SU-DHL-6 (cell line): Measurements from ENCODE around the gene RPL10A.

Source experiments
- H2AFZ ChIP-seq: fragments of 200-600 bp; sonication (generic); 2 replicates; pipeline ENCODE4 v1.6.1; 2014; ENCODE audit warnings: low read depth, mild to moderate bottlenecking, moderate library complexity, mixed read lengths, antibody characterized with exemption, low read length; ENCODE audit not compliant: severe bottlenecking
- H3F3A ChIP-seq: fragments of 200-600 bp; shearing (Covaris generic); 2 replicates; pipeline ENCODE4 v1.6.0; 2016; ENCODE audit warnings: antibody characterized with exemption, mild to moderate bottlenecking; ENCODE audit not compliant: insufficient read depth
- H3K27ac ChIP-seq: fragments of 200-600 bp; sonication (generic); 2 replicates; pipeline ENCODE4 v1.5.1; 2016; ENCODE audit warnings: low read depth, mild to moderate bottlenecking, low read length, moderate library complexity, mixed read lengths
- H3K27me3 ChIP-seq: fragments of 200-600 bp; sonication (generic), shearing (Covaris generic); 2 replicates; pipeline ENCODE4 v1.6.0; 2014; ENCODE audit warnings: mild to moderate bottlenecking, low read length
- H3K36me3 ChIP-seq: fragments of 200-600 bp; sonication (generic); 2 replicates; pipeline ENCODE4 v1.6.1; 2014; ENCODE audit warnings: mild to moderate bottlenecking, low read length, mixed read lengths
- H3K4me2 ChIP-seq: fragments of 300-600, 200-600 bp; shearing (Covaris generic), sonication (generic); 2 replicates; pipeline ENCODE4 v1.6.0; 2014; ENCODE audit warnings: low read length, low read depth, mild to moderate bottlenecking; ENCODE audit not compliant: poor library complexity, severe bottlenecking
- H3K4me3 ChIP-seq: fragments of 200-600 bp; sonication (generic); 2 replicates; pipeline ENCODE4 v1.5.1; 2014; ENCODE audit warnings: antibody characterized with exemption, low read length, mild to moderate bottlenecking, mixed read lengths; ENCODE audit not compliant: insufficient read depth, poor library complexity, severe bottlenecking
- H3K79me2 ChIP-seq: fragments of 200-600 bp; sonication (generic); 2 replicates; pipeline ENCODE4 v1.6.1; 2014; ENCODE audit warnings: mild to moderate bottlenecking, low read length, moderate library complexity; ENCODE audit not compliant: insufficient read depth
- H3K9ac ChIP-seq: fragments of 200-600 bp; sonication (generic); 2 replicates; pipeline ENCODE4 v1.7.0; 2014; ENCODE audit warnings: mild to moderate bottlenecking, low read length
- H3K9me2 ChIP-seq: fragments of 200-600 bp; sonication (generic); replicated peaks from 2 replicates; pipeline ENCODE4 v1.6.1; 2014; ENCODE audit warnings: low read length; ENCODE audit not compliant: insufficient read depth
- H3K9me3 ChIP-seq: fragments of 200-600 bp; sonication (generic); 2 replicates; pipeline ENCODE4 v1.6.1; 2014; ENCODE audit warnings: low read length, mixed read lengths; ENCODE audit not compliant: insufficient read depth
- H4K20me1 ChIP-seq: fragments of 200-600 bp; sonication (generic); 2 replicates; pipeline ENCODE4 v1.6.1; 2014; ENCODE audit warnings: low read depth, mild to moderate bottlenecking, antibody characterized with exemption, low read length, moderate library complexity, mixed read lengths
- EZH2phosphoT487 ChIP-seq: fragments of 200-600 bp; sonication (generic), shearing (Covaris generic); conservative IDR thresholded peaks from 2 replicates; pipeline ENCODE4 v1.6.1; 2018; ENCODE audit warnings: mild to moderate bottlenecking, antibody characterized with exemption, low read length, moderate library complexity, mixed read lengths
- TF ChIP-seq, protein P1 (sequence below): fragments of 200-600 bp; sonication (generic); IDR thresholded peaks from one replicate; pipeline ENCODE4 v1.5.1; 2017; ENCODE audit warnings: antibody characterized with exemption, mild to moderate bottlenecking, low read length, moderate library complexity; ENCODE audit not compliant: insufficient read depth, poor library complexity, severe bottlenecking

Gene RPL10A

DNA sequence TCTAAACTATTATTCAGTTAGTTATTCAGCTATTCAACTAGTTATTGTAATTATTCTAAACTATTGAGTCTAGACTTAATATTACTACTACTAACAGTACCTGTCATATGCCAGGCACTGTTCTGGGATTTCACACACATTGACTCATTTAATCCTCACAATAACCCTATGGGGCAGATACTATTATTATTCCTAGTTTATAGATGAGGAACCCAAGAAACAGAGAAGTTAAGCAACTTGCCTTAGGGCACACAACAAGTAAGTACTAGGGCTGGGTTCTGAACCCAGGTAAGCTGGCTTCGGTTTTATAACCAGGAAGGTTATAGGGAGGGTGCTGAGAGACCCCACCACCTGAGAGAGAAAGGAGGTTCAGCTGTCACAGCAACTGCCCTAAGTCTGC, 20.9 kb downstream of the RPL10A start:
- H4K20me1 ChIP-seq, result no peaks in the 10 kb centered on the region
- no peaks in the 10 kb centered on the region for H3K79me2 ChIP-seq
- H3K27me3 ChIP-seq, result no peaks in the 10 kb centered on the region
- H3K4me2 ChIP-seq, result no peak overlapping the region
- H2AFZ ChIP-seq, result no peak overlapping the region
- H3K9ac ChIP-seq, result no peak overlapping the region
- H3K36me3 ChIP-seq, result no peaks in the 10 kb centered on the region
- no peaks in the 10 kb centered on the region for H3K9me3 ChIP-seq
- no peak overlapping the region for H3K27ac ChIP-seq
- no peak overlapping the region for H3K4me3 ChIP-seq
- no peaks in the 10 kb centered on the region for H3F3A ChIP-seq
- H3K9me2 ChIP-seq, result no peaks in the 10 kb centered on the region
- TF ChIP-seq, protein P1, sequence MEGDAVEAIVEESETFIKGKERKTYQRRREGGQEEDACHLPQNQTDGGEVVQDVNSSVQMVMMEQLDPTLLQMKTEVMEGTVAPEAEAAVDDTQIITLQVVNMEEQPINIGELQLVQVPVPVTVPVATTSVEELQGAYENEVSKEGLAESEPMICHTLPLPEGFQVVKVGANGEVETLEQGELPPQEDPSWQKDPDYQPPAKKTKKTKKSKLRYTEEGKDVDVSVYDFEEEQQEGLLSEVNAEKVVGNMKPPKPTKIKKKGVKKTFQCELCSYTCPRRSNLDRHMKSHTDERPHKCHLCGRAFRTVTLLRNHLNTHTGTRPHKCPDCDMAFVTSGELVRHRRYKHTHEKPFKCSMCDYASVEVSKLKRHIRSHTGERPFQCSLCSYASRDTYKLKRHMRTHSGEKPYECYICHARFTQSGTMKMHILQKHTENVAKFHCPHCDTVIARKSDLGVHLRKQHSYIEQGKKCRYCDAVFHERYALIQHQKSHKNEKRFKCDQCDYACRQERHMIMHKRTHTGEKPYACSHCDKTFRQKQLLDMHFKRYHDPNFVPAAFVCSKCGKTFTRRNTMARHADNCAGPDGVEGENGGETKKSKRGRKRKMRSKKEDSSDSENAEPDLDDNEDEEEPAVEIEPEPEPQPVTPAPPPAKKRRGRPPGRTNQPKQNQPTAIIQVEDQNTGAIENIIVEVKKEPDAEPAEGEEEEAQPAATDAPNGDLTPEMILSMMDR, result no peak
- no peak for TF ChIP-seq EZH2phosphoT487

DNA sequence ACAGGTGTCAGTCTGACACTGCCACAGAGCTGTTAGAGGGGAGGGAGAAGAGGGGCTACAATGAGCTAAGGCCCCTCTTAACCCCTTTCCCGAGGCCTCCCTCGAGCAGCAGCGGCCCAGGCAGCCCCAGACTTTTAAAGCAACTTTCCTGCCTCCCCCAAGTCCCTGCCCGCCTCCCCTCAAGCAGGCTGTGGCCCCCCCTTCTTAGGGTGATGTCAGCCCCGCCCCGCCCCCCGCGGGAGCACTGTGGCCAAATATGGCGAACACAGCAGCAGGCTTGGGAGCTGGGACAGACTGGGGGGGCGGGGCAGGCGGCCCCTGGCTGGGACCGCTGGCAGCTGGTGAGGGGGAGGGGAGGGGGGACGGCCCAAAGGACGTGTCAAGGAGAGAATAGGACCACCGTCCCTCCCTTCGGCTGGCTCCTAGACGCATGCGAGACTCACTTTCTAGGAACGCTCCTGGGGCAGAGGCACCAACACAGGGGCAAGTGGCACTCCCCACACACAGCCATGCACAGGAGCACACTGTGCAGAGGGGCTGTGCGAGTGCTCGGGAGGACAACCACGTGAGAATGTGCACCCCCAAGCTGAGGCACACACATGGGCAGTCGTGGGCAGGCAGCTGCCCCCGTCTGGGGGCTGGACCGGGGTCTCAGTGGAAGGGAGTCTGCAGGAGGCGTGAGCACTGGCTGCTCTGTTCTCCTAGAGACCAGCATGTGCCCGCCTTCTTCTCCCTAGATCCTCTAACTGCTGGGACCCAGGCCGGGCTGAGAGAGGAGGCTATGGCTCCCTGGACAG, 22.0 kb downstream of the RPL10A start:
- no peaks in the 10 kb centered on the region for H3K9me2 ChIP-seq
- H3K9ac ChIP-seq, result no peak overlapping the region
- TF ChIP-seq, protein P1, result no peak
- no peak for TF ChIP-seq EZH2phosphoT487
- no peak overlapping the region for H3K4me3 ChIP-seq
- H3K4me2 ChIP-seq, result no peak overlapping the region
- H4K20me1 ChIP-seq, result no peaks in the 10 kb centered on the region
- H3F3A ChIP-seq, result no peaks in the 10 kb centered on the region
- H3K27me3 ChIP-seq, result no peaks in the 10 kb centered on the region
- H2AFZ ChIP-seq, result no peak overlapping the region
- no peaks in the 10 kb centered on the region for H3K9me3 ChIP-seq
- no peaks in the 10 kb centered on the region for H3K36me3 ChIP-seq
- no peaks in the 10 kb centered on the region for H3K79me2 ChIP-seq
- no peak overlapping the region for H3K27ac ChIP-seq

DNA sequence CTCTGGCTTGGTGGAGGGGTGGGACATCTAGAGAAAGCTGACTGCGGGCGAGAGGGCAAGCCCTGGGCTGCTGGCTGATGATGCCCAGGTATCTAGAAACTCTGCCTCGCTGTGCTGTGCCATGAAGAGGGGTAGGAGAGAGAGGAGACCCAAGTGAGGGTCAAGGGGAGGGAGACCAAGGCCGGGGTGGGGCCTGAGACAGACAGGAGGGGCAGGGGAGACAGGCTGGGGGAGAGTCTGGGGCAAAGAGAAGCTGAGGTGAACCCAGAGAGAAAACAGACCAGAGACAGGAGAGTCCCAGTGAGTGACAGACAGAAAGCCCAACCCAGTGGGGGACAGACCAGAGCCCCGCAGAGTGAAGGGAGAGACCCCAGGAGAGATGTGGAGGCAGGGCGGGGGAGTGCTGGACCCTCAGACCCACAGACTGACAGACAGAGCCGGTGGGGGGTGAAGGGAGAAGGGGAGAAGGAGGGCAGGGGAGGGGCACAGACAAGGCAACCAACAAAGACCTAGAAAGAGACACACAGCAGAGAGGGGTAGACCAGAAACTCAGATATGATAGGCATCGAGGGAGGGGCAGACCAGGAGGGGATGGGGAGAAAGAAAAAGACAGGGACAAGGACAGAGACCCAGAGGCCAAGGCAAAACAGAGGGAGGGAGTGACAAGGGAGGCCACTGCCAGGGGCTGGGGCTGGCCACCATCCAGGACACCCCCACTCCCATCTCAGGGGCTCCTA, 22.8 kb downstream of the RPL10A start:
- no peaks in the 10 kb centered on the region for H3K9me2 ChIP-seq
- no peak overlapping the region for H2AFZ ChIP-seq
- H3K9me3 ChIP-seq, result no peaks in the 10 kb centered on the region
- no peak overlapping the region for H3K4me2 ChIP-seq
- no peaks in the 10 kb centered on the region for H3F3A ChIP-seq
- no peaks in the 10 kb centered on the region for H3K79me2 ChIP-seq
- no peak overlapping the region for H3K4me3 ChIP-seq
- TF ChIP-seq EZH2phosphoT487, result no peak
- TF ChIP-seq, protein P1, result no peak
- H3K27me3 ChIP-seq, result no peaks in the 10 kb centered on the region
- H3K36me3 ChIP-seq, result no peaks in the 10 kb centered on the region
- H3K27ac ChIP-seq, result no peak overlapping the region
- H4K20me1 ChIP-seq, result no peaks in the 10 kb centered on the region
- H3K9ac ChIP-seq, result no peak overlapping the region
